T-helper 2 cell treated with Interferon-gamma antibody and Interleukin-4, amounts not matched to agents 5 μg/mL and 100 μg/mL, for 36 hours (primary cell): Measurements from ENCODE around the gene SNX8.
"Not testable (repeated sequence)": the region's sequence is repeated elsewhere in the genome, so short reads cannot be mapped to it uniquely, and the experiment has no call there.

Source experiments
- DNase-seq: peaks from one replicate; pipeline ENCODE4 v3.0.0; 2021; ENCODE audit warnings: low spot score
- H3K27ac Mint-ChIP-seq: one replicate; pipeline ENCODE4 v1.8.0; 2021; ENCODE audit warnings: mild to moderate bottlenecking, mixed read lengths
- H3K27me3 Mint-ChIP-seq: one replicate; pipeline ENCODE4 v1.8.0; 2021; ENCODE audit warnings: low read depth, mixed read lengths
- H3K36me3 Mint-ChIP-seq: one replicate; pipeline ENCODE4 v1.8.0; 2021; ENCODE audit warnings: low read depth, mixed read lengths
- H3K4me1 Mint-ChIP-seq: one replicate; pipeline ENCODE4 v1.8.0; 2021; ENCODE audit warnings: low read depth, mixed read lengths
- H3K4me3 Mint-ChIP-seq: one replicate; pipeline ENCODE4 v1.8.0; 2022; ENCODE audit warnings: mild to moderate bottlenecking, moderate library complexity, mixed read lengths
- H3K9me3 Mint-ChIP-seq: one replicate; pipeline ENCODE4 v1.8.0; 2021; ENCODE audit warnings: mixed read lengths

SNX8 gene

GRCh38 chr7:2313450-2314208 is 612 bp downstream of the SNX8 start:
- H3K4me1 Mint-ChIP-seq: peaks cover 15% of the 10 kb centered on the region
- DNase-seq: no peak
- peak overlapping the region; percentile 93 for H3K4me3 Mint-ChIP-seq
- no peaks in the 10 kb centered on the region for H3K36me3 Mint-ChIP-seq
- peak overlapping the region; percentile 88 for H3K27ac Mint-ChIP-seq
- H3K27me3 Mint-ChIP-seq: no peaks in the 10 kb centered on the region
- no peaks in the 10 kb centered on the region for H3K9me3 Mint-ChIP-seq

- H3K4me1 Mint-ChIP-seq: peaks cover 13% of the 10 kb centered on the region
- peak overlapping the region; percentile 55 for H3K4me3 Mint-ChIP-seq
- no peaks in the 10 kb centered on the region for H3K27me3 Mint-ChIP-seq
- H3K9me3 Mint-ChIP-seq: no peaks in the 10 kb centered on the region
- H3K27ac Mint-ChIP-seq: no peak overlapping the region
- no peak for DNase-seq
- no peaks in the 10 kb centered on the region for H3K36me3 Mint-ChIP-seq
Measured at GRCh38 chr7:2312267-2312929, 1.8 kb downstream of the SNX8 start.

GRCh38 chr7:2309889-2310331 is 4.3 kb downstream of the SNX8 start:
- Mint-ChIP-seq H3K4me1 (peaks cover 13% of the 10 kb centered on the region), H3K9me3 (no peaks in the 10 kb centered on the region), H3K4me3 (no peak overlapping the region), H3K27ac (no peak overlapping the region), H3K27me3 (no peaks in the 10 kb centered on the region), H3K36me3 (no peaks in the 10 kb centered on the region)
- no peak for DNase-seq

GRCh38 chr7:2307690-2308107 is 6.5 kb downstream of the SNX8 start:
- no peaks in the 10 kb centered on the region for H3K36me3 Mint-ChIP-seq
- H3K9me3 Mint-ChIP-seq: no peaks in the 10 kb centered on the region
- H3K27ac Mint-ChIP-seq: no peak overlapping the region
- no peak for DNase-seq
- no peaks in the 10 kb centered on the region for H3K27me3 Mint-ChIP-seq
- no peak overlapping the region for H3K4me3 Mint-ChIP-seq
- H3K4me1 Mint-ChIP-seq: peaks cover 9% of the 10 kb centered on the region

GRCh38 chr7:2306688-2307087 is 7.6 kb downstream of the SNX8 start:
- Mint-ChIP-seq H3K4me3 (no peak overlapping the region), H3K27ac (no peak overlapping the region), H3K4me1 (peaks cover 4% of the 10 kb centered on the region), H3K9me3 (no peaks in the 10 kb centered on the region), H3K36me3 (no peaks in the 10 kb centered on the region), H3K27me3 (no peaks in the 10 kb centered on the region)
- DNase-seq: no peak

GRCh38 chr7:2305258-2305657 is 9.0 kb downstream of the SNX8 start:
- not testable (repeated sequence) for DNase-seq, H3K9me3 Mint-ChIP-seq, H3K36me3 Mint-ChIP-seq, H3K27ac Mint-ChIP-seq, H3K4me1 Mint-ChIP-seq, H3K27me3 Mint-ChIP-seq, H3K4me3 Mint-ChIP-seq

GRCh38 chr7:2303520-2303919 is 10.7 kb downstream of the SNX8 start:
- not testable (repeated sequence) for H3K4me1 Mint-ChIP-seq, H3K4me3 Mint-ChIP-seq, H3K27ac Mint-ChIP-seq, H3K27me3 Mint-ChIP-seq, DNase-seq, H3K36me3 Mint-ChIP-seq, H3K9me3 Mint-ChIP-seq

GRCh38 chr7:2302743-2303397 is 11.4 kb downstream of the SNX8 start:
- not testable (repeated sequence) for H3K27me3 Mint-ChIP-seq, DNase-seq, H3K36me3 Mint-ChIP-seq, H3K4me1 Mint-ChIP-seq, H3K27ac Mint-ChIP-seq, H3K9me3 Mint-ChIP-seq, H3K4me3 Mint-ChIP-seq

GRCh38 chr7:2301511-2301863 is 12.8 kb downstream of the SNX8 start:
- DNase-seq: no peak
- Mint-ChIP-seq H3K27ac (no peak overlapping the region), H3K4me1 (peaks cover 8% of the 10 kb centered on the region), H3K27me3 (no peaks in the 10 kb centered on the region), H3K4me3 (no peak overlapping the region), H3K36me3 (no peaks in the 10 kb centered on the region), H3K9me3 (no peaks in the 10 kb centered on the region)

GRCh38 chr7:2299870-2300512 is 14.2 kb downstream of the SNX8 start:
- no peak overlapping the region for H3K27ac Mint-ChIP-seq
- no peaks in the 10 kb centered on the region for H3K36me3 Mint-ChIP-seq
- H3K27me3 Mint-ChIP-seq: no peaks in the 10 kb centered on the region
- no peak for DNase-seq
- peaks cover 8% of the 10 kb centered on the region for H3K4me1 Mint-ChIP-seq
- H3K9me3 Mint-ChIP-seq: no peaks in the 10 kb centered on the region
- no peak overlapping the region for H3K4me3 Mint-ChIP-seq

GRCh38 chr7:2299131-2299829 is 15.0 kb downstream of the SNX8 start:
- Mint-ChIP-seq H3K27me3 (no peaks in the 10 kb centered on the region), H3K4me3 (no peak overlapping the region), H3K27ac (no peak overlapping the region), H3K9me3 (no peaks in the 10 kb centered on the region), H3K4me1 (peaks cover 8% of the 10 kb centered on the region), H3K36me3 (no peaks in the 10 kb centered on the region)
- DNase-seq: peak; percentile 40

GRCh38 chr7:2296832-2297231 is 17.4 kb downstream of the SNX8 start:
- H3K27ac Mint-ChIP-seq: no peak overlapping the region
- no peaks in the 10 kb centered on the region for H3K27me3 Mint-ChIP-seq
- H3K4me1 Mint-ChIP-seq: peaks cover 8% of the 10 kb centered on the region
- H3K4me3 Mint-ChIP-seq: no peak overlapping the region
- H3K9me3 Mint-ChIP-seq: no peaks in the 10 kb centered on the region
- DNase-seq: no peak
- no peaks in the 10 kb centered on the region for H3K36me3 Mint-ChIP-seq

GRCh38 chr7:2295936-2296620 is 18.2 kb downstream of the SNX8 start:
- H3K4me1 Mint-ChIP-seq: peaks cover 8% of the 10 kb centered on the region
- H3K4me3 Mint-ChIP-seq: no peak overlapping the region

More at GRCh38 chr7:2295936-2296620, 18.2 kb downstream of the SNX8 start:
- no peaks in the 10 kb centered on the region for H3K27me3 Mint-ChIP-seq
- no peak overlapping the region for H3K27ac Mint-ChIP-seq
- DNase-seq: no peak
- no peaks in the 10 kb centered on the region for H3K9me3 Mint-ChIP-seq
- H3K36me3 Mint-ChIP-seq: no peaks in the 10 kb centered on the region
